GM21360 (cell line): ENCODE data around the gene TRMT112.

ENCODE experiments used
- ATAC-seq: cut with Tn5 transposase; IDR thresholded peaks from one replicate; pipeline ENCODE4 v1.9.1; 2021; ENCODE audit warnings: mild to moderate bottlenecking, moderate library complexity; ENCODE audit not compliant: unreplicated experiment

The TRMT112 gene

DNA sequence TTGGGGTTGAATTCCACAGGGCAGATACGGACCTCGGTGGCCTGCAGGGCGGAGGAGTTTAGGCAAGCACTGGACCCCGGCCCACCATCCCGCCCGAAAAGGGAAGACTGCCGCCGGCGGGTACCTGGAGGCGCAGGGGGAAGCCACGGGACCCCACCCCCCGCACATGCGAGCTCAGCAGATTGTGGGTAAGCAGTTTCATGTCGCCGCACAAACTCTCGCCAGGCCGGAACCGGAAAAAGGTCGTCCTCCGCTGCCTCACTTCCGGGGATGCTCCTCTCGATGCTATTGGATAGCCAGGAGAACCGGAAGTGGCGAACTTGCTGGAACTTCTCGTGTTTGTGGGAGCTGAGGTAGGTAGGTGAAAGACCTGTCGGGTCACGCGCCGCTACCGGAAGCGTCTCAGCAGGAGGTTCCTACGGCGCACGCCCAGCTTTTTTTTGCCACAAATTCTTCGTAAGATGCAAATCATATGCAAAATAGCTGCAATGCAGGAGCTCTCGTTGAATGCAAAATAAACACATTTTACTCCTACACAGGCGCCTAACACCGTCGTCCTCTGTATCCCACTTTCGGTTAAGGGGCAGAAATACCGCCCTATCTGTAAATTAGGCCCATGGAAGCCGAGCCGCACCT is at the start of gene TRMT112:
Gene TRMT112, minus strand, starts transcription at position 235 of the 636 bp plus-strand sequence. Its CDS starts 33 bp downstream, at position 202.
- peak; percentile 49 for ATAC-seq

- ATAC-seq = no peak
Observed at GRCh38 chr11:64366751-64367150, 49.4 kb upstream of the TRMT112 start.

- no peak for ATAC-seq
Observed at GRCh38 chr11:64364911-64365310, 47.6 kb upstream of the TRMT112 start.

DNA sequence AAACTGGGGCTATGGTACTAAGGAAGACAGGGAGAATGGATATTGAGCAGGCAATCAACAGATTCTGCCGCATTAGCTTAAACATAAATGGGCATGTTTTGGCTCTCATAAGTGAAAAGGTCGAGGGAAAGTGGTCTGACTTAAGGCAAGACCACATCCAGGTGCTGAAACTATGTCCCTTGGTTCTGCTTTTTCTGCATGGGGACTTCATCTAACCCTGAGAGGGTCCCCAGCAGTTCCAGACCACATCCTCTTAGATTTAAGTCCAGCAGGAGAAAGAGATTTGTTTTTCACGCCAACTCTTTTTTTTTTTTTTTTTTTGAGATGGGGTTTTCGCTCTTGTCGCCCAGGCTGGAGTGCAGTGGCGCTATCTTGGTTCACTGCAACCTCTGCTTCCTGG is 47.1 kb upstream of the TRMT112 start:
- ATAC-seq = no peak

DNA sequence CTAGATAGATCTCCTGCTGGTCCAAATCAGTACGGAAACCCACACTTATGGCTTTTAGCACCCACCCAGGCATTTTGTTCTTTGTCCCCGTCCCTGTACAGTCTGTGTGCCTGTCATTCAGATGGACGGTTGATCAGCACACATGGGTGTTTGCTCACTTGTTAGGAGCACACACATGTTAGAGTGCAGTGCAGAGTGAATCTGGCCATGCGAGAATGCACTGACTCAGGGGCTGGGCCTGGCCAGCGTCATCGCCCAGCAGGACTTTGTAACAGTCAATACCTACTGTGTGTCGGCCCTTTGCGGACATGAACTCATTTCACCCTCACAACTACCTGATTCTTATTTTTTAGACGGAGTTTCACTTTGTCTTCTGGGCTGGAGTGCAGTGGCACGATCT is 45.0 kb upstream of the TRMT112 start:
- ATAC-seq = no peak

DNA sequence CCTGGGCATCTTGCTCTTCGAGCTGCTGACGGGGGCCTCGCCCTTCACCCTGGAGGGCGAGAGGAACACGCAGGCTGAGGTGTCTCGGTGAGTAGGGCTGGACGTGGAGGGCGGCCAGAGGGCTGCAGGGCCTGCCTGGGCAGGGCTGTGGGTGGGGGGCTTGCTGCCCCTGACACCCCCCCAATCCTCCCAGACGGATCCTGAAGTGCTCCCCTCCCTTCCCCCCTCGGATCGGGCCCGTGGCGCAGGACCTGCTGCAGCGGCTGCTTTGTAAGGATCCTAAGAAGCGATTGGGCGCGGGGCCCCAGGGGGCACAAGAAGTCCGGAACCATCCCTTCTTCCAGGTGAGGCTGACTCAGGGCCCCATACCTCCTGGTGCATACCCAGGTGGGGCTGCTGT is 44.3 kb upstream of the TRMT112 start:
- ATAC-seq = no peak

DNA sequence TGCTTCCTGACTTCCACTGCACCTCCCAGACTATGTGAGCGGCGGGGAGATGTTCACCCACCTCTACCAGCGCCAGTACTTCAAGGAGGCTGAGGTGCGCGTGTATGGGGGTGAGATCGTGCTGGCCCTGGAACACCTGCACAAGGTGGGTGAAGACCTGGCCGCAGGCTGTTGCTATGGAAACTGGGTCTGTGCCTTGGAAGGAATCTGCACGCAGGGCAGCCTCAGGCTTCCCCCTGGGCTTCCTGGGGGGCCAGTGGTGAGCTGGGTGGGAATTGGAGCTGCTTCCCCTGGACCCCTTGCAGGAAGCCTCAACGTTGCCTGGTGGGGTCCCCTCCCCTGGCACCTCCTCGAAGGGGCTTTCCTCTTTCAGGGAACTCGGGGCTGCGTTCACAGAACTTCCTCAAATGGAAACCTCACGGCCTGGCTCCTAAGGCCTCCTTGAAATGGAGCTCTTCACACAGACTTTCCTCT is 43.1 kb upstream of the TRMT112 start:
- ATAC-seq = no peak

- no peak for ATAC-seq
Observed at GRCh38 chr11:64359712-64360445, 42.5 kb upstream of the TRMT112 start.

- no peak for ATAC-seq
Observed at GRCh38 chr11:64358907-64359711, 41.8 kb upstream of the TRMT112 start, which contains the start of gene RPS6KA4. RPS6KA4 (plus strand) TSS chr11:64359162; CDS start chr11:64359236, 74 bp downstream.

DNA sequence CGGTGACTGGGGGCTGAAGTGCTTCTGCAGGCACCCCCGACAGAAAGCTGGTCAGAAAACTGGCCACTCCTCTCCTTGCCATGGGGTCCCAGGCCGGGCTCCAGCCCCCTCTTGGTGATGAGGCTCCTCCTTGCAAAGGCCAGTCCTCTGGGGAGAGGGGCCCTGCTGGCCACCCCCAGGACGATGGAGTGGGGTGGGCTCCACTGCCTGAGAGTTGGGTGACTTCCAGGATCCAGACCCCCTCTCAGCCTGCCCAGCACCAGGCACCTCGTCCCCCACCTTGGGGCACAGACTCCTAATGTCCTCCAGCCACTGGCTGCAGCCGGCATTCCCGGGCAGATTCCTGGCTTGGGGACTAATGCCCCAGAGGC is 41.2 kb upstream of the TRMT112 start:
- no peak for ATAC-seq

DNA sequence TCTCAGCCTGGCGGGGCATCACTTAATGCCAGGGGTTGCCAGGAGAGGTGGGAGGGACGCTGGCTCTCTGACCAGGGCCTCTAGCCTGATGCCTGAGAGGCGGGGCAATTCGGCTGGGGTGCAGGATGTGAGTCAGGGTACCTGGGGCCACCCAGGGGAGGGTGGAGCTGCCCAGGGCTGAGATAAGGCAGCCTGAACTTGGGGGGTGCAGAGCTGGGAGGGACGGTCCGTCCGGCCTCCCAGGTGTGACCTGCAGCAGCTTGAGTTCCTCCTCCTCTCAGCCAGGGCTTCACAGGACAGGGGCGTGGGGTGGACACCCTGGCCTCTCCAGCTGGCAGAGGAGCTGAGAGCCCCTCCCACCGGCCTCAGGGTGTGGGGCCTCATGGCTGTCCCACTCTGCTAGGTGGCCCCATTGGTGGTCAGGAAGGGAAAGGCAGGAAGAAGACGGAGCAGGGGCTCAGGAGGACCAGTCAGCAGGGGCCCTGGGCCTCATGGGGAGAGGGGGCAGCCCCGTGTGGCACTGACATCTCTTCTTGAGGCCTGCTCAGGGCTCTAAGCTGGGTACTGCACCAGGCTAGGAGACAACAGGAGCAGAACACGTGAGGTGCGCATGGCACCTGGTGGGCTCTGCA is 40.7 kb upstream of the TRMT112 start:
- ATAC-seq = no peak

GRCh38 chr11:64357446-64357845 is 40.1 kb upstream of the TRMT112 start:
- no peak for ATAC-seq

- no peak for ATAC-seq
Observed at GRCh38 chr11:64356498-64357411, 39.4 kb upstream of the TRMT112 start.

DNA sequence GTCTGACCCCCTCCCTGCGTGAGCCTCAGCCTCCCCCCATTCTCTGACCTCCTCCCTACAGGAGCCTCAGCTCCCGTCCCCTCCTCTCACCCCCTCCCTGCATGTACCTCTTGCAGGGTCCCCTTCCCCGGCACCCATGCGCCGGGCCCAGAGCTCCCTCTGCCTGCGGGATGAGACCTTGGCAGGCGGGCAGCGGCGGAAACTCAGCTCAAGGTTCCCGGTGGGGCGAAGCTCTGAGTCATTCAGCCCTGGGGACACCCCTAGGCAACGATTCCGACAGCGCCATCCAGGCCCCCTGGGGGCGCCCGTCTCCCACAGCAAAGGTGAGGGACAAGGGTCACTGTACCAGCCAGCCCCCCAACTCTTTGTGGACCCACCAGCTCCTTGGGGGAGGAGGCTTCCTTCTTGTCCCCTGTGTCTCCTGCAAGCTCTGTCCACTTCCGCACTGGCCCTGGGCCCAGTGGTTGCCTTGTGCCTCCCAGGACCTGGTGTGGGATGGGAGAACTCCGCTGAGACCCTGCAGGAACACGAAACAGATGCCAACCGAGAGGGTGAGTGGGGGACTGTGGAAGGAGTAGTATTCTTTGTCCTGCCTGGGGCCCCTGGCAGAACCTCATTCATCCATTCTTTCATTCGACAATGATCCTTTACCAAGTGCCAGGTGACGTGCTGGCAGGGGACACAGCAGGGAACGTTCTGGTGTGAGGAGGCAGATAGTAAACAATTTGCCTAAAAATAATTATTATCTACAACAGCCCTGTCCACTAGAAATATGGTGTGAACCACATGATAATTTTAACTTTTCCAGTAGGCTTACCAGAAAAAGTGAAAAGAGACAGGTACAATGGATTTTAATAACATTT is 38.0 kb upstream of the TRMT112 start:
- no peak for ATAC-seq

DNA sequence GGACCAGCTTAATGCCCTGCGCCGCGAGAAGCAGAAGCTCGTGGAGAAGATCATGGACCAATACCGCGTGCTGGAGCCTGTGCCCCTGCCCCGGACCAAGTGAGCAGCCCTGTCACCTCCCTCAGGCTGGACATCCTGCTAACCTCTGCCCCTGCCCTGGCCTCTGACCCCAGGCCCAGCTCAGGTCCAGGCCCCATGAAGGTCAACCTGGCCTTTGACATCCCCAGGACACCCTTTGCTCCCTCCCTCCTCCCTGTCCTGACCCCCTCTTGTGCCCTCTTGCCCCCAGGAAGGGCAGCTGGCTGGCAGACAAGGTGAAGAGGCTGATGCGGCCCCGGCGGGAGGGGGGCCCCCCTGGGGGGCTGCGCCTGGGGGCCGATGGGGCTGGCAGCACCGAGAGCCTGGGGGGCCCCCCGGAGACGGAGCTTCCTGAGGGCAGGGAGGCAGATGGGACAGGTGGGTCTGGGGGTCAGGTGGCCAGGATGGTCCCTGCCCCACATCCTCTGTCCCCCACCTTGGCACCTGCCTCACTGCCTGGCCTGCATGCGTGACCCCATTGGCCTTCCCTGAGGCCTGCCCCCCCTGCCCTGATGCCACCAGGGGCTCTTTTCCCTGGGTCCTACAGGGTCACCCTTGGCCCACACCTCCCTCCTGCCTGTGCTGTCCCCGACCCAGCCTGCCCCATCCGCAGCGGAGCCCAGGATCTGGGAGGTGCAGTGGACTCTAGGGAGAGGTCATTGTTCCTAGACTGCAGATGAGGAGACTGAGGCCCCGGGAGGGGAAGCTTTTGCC is 36.6 kb upstream of the TRMT112 start:
- no peak for ATAC-seq

- ATAC-seq = no peak
Observed at GRCh38 chr11:64352995-64353714, 35.8 kb upstream of the TRMT112 start.

DNA sequence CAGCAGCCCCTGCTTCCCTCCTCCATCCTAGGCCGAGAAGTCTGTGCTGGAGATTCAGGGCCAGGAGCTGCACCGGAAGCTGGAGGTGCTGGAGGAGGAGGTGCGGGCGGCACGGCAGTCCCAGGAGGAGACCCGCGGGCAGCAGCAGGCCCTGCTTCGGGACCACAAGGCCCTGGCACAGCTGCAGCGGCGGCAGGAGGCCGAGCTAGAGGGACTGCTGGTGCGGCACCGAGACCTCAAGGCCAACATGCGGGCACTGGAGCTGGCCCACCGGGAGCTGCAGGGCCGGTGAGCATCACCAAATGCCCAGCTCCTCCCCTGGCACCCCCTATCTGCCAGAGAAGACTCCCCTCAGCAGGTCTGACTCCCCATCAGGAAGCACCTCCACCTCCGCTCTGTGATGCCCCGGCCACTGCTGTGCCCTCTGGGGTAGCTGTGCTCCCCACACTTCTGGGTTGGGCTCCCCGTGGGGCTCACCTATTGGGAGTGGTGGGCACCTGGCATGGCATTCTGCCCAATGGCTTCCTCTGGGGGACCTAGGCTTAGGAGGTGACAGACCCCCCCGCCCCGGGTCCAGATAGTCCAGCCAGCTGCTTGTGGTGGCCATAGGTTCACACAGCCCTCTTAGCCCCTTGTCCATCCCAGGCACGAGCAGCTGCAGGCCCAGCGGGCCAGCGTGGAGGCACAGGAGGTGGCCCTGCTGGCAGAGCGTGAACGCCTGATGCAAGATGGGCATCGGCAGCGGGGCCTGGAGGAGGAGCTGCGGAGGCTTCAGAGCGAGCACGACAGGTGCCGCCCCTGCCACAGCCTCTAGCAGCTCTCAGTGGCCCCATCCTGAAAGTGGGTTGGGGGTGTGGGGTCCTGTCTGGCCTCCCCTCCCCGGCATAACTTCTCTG is 35.0 kb upstream of the TRMT112 start:
- no peak for ATAC-seq
